Raji (cell line): Measurements from ENCODE around the gene ZSCAN22.

Experiments used
- POLR2A ChIP-seq: IDR thresholded peaks from 2 replicates; pipeline ENCODE4 v1.6.1; 2011; ENCODE audit warnings: low read depth, low read length, control low read depth; ENCODE audit not compliant: insufficient read depth

Gene ZSCAN22

DNA sequence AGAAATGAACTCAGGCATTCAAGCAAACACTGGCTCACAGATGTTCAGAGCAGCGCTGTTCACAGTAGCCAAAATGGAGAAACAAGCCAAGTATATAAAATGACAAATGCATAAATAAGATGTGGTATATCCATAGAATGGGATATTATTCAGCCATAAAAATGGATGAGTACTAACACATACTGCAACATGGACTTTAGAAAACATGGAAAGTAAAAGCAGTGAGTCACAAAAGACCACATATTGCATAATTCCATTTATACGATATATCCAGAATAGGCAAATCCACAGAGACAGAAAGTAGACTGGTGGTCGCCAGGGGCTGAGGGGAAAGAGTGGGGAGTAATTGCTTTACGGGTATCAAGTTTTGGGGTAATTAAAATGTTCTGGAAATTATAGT is 47.4 kb downstream of the ZSCAN22 start:
- no peak for TF ChIP-seq POLR2A

DNA sequence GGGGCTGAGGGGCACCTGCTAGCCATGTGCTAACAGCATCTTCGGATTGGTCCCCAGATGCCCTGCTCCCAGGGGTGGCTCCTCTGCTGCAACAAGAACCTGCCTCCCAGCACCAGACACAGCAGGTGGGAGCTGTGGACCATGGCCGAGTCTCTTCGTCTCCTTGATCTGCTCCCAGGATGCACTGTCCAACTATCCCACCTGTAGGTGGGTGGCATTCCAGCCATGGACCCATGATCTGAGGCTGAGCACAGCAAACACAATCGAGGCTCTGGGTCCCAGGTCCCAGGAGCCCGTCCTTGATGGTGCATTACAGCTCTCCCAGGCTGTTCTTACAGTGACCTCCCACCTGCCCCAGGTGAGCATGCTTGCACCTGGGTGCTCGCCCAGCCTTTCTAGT is 52.5 kb downstream of the ZSCAN22 start:
- no peak for TF ChIP-seq POLR2A

DNA sequence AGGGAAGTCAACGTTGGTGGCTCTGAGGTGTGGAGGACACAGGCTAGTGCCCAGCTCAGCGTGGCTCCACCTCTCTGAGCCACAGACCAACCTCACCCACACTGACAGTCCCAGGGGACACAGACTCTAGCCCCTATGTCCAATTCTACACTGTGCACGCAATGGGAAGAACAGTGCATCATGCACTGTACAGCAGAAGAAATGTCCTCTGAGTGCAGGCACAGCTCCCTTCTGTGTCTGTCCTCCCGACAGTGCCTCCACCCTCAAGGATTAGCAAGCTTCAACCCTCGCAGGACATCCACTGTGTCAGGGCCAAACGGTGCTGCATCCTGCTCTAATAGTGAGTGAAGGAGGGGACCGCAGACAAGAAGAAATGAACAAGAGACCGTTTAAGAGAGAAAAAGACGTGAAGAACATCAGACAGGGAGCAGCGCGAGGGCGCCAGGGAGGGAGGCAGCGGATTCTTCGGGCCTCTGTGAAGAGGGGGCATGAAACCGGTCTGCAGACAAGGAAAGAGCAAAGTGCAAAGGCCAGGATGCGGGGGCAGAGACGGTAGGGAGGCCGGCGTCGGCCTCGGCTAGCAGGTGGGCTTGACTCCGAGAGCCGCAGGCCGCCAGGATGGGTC is 53.4 kb downstream of the ZSCAN22 start:
- TF ChIP-seq POLR2A = no peak

DNA sequence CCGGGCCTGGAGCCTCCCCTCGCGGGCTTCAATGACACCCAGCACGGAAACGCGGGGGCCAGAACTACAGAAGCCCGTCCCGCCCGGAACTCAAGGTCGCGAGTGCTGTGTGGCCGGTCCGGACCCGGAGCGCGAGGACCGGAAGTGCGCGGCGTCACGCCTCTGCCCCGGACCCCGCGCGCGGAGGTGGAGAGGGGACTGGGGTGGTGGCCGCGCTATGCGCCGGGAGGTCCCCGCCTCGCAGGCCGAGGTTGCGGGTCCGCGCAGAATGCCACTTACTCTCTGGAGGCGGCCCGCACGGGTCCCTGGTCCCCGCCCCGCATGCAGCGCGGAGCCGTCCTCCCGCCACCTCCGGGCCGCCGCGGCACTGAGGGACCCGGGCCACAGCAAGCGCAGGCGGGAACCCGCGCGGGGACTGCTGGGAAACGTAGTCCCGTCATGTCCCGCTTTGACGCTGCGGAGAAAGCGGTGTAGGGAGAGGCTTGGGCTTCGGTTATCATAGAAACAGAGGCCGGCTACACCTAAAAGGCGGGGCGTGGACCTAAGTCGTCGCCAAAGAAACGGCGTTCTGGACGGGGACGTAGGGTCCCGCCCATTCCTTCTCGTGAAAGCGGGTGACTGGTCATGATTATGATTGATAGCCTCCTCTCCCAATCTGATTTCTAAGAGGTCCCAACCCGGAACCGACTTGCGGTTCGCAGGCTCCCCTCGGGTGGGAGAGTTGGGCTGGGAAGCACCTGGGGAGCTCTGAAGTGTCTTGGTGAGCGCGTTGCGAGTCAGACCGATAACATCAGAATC is 54.1 kb downstream of the ZSCAN22 start, which contains the start of gene ZNF837:
Gene ZNF837 (minus strand): TSS at position 369 of the 798 bp plus-strand sequence. CDS start 11,698 bp downstream, outside the sequence.
- peak; percentile 47 for TF ChIP-seq POLR2A

DNA sequence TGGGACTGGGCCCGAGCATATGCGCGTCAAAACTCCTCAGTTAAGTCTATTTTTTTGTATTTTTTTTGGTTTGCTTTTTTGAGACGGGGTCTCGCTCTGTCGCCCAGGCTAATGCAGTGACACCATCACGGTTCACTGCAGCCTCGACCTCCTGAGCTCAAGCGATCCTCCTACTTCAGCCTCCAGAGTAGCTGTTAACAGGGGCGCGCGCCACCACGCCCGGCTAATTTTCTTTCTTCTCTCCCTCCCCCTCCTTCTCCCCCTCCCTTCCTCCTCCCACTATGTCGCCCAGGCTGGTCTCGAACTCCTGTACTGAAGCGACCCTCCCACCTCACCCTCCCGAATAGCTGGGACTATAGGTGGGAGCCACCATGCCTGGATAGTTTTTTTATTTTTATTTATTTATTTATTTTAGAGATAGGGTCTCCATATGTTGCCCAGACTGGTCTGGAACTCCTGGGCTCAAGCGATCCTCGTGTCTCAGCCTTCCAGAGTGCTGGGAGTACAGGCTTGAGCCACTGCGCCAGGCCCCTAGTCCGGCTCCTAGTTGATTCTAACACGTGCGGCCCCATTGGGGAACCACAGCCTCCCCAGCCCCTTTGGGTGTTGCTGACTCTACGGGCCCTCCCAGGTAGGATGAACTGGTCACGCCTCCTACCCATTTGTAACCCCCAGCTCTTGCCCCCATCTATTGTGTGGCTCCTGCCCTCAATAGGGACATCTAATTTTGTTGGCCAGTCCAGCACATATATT is 54.8 kb downstream of the ZSCAN22 start:
- TF ChIP-seq POLR2A = no peak

DNA sequence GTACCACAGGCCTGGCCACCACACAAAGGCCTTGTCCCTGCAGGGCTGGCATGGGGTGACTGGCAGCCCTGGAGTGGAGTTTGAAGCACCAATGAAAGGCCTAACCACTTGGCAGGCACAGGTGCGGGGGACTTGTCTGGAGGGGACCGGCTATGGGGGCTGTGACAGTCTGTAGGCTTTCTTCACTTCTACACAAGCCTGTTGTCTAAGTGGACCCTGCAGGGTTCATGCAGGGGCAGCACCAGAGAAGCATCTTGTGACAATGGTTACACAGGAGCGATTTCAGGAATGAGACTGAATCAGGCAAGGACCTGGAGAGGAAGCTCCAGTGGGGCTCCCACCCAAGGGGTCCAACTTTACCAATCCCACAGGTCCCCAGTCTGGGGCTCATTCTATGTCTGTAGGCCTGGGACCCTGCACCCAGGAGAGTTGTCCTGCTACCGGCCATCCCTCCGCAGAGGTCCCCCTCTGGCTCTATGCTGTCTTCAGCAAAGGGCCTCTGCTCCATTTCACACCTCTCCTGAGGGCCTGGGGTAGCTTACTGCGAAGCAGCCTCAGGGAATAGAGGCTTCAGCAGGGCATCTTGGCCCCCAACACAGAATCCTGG is 56.3 kb downstream of the ZSCAN22 start:
- 0 out of 2 replicates have a peak, but pooled peaks have one; percentile 16 for TF ChIP-seq POLR2A

DNA sequence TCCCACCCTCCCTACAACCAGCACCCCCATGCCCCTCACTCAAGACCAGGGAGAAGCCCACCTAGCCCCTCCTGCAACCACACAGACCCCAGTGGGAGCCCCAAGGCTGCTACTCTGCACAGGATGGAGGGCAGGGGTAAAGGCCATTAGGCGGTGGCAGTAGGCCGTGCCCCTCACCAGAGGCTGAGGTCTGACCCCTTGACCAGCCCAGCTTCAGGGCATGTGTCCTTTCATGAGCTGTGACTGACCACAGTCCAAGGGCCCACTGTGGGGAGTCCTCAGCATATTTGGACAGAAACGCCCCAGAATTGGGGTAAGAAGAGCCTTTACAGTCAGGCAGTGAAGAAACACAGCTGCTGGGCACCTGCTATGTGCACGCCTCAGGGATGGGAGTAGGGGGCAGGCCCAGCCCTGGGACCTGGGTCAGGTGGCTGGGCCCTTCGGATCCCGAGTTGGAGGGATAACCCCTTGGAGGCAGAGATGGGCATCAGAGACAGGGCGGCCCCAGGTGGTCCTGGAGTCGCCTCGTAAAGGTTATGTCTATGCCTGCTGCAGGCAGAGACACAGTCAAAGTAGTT is 58.6 kb downstream of the ZSCAN22 start:
- no peak for TF ChIP-seq POLR2A

DNA sequence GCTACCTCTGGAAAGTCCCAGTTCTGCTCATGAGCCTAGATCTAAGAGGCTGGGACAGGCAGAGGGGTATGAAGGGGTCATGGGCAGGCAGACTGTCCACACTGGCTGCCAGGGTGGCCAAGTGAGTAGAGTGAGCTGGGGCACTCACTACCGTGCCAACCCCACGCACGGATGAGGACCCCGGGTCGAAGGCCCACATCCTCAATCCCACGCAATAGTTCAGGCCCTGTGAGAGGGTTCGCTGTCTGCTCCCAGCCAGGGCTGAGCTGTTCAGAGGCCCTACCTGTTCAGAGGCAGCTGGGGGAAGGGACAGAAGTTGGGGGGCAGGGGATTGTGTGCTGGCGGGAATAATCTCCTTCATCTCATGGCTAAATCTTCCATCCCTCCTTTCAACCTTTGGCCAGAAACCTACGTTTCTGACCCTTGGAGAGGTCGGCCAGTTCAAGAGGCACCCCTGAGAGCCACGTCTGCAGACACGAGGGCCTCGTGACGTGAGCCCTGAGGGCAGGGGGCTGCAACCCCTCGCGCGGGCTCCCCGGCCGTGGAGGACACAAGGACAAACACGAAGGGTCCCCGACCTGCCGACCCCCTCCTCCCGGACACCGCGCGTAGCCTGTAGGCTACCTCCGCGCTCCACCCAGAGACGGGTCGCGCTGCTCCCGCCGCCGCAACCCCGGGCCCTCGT is 59.2 kb downstream of the ZSCAN22 start:
- peak; percentile 53 for TF ChIP-seq POLR2A

DNA sequence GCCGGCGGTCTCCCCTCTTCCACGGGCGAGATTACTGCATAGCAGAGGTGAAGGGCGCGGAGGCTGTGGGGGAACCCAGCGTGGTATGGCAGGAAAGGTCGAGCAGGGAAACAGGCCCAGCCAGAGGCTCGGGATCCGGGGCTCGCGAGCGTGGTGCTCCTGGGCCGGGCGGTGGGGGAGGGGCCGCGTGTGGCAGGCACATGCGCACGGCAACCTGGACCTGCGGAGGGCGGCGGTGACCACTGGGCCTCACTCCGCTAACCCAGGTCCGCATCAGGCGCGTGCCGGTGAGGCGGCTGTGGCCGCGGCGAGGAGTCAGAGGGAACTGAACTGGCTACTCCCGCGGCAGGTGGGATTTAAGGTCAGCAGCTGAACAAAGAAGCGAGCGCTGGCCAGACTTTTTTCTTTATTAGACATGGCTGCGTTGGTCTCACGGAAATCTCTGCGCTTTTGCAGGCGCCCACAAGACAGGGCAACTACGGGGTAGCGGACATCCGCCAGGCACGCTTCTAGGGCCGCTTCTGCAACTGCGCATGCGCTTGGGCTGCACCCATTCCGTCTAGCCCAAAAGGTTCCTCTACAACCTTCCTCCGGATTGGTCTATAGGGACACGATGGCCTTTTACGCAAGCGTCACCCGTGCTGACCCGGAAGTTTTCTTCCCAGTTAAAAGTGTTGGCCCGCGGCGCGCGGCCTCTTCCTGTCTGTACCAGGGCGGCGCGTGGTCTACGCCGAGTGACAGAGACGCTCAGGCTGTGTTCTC is 60.0 kb downstream of the ZSCAN22 start, which contains the start of gene RPS5:
Gene RPS5 (plus strand): TSS at position 694 of the 762 bp plus-strand sequence. CDS start 869 bp downstream, outside the sequence.
- TF ChIP-seq POLR2A = peak; percentile 82

DNA sequence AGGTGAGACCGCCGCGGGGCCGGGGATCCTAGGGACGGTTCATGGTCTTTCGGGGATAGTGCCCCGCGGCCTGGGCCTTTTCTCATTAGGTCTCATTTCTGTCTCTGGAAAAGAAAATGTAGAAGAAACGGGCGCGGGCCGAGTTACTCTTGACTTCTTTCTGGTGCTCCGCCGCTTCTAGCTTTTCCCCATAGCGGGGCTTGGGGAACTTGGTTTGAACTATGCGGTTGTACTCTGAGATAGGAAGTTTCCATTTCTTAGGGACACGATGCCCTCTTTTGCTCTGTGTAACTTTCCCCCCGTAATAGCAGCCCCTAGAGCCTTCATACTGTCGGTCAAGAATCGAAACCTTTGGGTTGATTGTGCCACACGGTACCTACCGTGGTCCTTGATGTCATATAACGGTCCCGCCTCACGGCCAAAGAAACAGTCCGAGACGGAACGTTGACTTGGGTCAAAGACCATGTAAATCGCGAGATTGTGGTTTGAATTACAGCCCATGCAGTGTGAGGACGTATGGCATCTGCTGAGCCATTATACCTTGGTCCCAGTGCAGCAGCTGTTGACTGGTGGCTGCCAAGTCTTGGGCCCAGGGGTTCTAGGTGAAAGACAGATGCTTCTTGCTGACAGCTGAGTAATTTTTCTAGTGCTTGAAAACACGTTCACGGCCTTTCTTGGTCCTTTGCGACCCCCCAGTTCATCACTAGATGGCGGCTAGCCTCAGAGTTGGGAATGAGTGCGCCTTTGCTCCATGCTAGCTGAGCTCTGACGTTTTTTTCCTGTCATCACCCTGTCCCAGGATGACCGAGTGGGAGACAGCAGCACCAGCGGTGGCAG is 60.8 kb downstream of the ZSCAN22 start:
- TF ChIP-seq POLR2A = no peak

DNA sequence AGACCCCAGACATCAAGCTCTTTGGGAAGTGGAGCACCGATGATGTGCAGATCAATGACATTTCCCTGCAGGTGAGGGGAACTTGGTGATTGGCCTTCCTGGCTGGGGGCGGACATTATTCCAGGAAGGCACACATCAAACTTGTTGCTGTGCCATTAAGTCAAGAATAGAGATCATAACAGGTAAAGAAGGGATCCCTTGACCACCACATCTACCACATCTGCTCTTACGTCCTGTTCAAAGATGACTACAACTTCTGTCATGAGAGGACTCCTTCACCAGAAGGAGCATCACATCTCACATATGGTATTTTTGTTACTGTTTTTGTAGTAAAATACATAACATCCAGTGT is 61.4 kb downstream of the ZSCAN22 start:
- no peak for TF ChIP-seq POLR2A
